Right ventricle myocardium superior (tissue), 1 donor: ENCODE measurements around the gene SGF29. TPM values are rescaled to one million over a fixed set of nuclear protein-coding genes. Genes with fewer than 3 reads are reported as not detected.
"Not testable (repeated sequence)": the region's sequence is repeated elsewhere in the genome, so short reads cannot be mapped to it uniquely, and the experiment has no call there.

Experiments used
- ATAC-seq: fragments of 200-7000 bp; cut with Tn5 transposase; one replicate; pipeline ENCODE4 v1.9.1; 2020; ENCODE audit warnings: mild to moderate bottlenecking; ENCODE audit not compliant: poor library complexity
- DNase-seq: peaks from one replicate; pipeline ENCODE4 v3.0.0-alpha.2; 2020
- intact Hi-C: fragments of 100-400 bp; cut with DNase I; formaldehyde crosslinking; loops from one replicate; pipeline ENCODE4 v1.11.2; 2022
- total RNA-seq: library from RNA; stranded (reverse); fragmentation: NEBNext Ultra II Directional; extraction: Animal tissue kit (Norgen Biotek cat#: 25700); gene quantifications from one replicate; pipeline ENCODE4 v1.2.1, GENCODE V29; 2021
- donor health status: DM: no; HTN: yes; CAD: no; lungs with severe emphysema.

The SGF29 gene
- total RNA-seq, 1 donor from 2014 or later = 13.2 TPM

DNA sequence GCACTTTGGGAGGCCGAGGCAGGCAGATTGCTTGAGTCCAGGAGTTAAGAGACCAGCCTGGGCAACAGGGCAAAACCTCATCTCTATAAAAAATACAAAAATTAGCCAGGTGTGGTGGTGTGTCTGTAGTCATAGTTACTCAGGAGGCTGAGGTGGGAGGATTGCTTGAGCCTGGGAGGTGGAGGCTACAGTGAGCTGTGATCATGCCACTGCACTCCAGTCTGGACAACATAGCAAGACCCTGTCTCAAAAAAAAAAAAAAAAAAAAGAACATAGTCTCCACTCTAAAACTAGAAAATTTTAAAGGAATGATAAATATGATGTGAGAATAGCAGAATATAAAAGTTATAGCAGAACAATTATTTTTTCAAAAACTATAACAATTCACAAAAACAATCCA lies 66.6 kb downstream of the SGF29 start:
- ATAC-seq, intact Hi-C loops, DNase-seq: not testable (repeated sequence)

DNA sequence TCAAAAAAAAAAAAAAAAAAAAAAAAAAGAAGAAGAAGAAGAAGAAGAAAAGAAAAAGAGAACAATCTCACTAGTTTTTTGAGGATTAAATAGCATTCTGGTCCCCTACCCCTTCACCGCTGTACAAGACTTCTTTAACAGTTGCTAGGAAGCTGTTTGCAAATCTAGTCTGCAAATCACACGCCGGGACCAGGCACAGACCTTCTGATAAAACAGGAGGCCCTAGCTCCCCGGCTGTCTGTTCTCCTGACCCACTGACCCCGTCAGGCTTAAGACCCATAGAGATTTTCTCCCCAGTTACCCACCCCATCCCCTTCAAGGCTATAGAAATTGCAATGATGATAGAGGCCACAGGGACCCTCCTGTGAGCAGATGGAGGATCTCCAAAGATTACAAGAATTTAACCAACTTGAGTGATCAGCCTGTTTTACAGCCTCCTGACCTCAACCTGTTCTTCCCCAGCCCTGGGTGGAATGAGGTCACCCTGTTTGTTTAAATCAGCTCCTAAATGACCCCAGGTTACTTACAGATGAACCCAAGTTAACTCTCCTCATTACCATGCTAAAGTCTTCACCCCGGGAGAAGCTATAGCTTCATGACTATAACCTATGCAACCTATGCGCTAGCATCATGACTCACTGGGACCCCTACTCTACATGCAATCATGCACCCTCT lies 67.9 kb downstream of the SGF29 start:
- DNase-seq (no peak), ATAC-seq (no peak)
- intact Hi-C loops = no loop called here

GRCh38 chr16:28622532-28623171 lies 68.9 kb downstream of the SGF29 start:
- intact Hi-C loops, DNase-seq: not testable (repeated sequence)
- ATAC-seq = peak; percentile 46

DNA sequence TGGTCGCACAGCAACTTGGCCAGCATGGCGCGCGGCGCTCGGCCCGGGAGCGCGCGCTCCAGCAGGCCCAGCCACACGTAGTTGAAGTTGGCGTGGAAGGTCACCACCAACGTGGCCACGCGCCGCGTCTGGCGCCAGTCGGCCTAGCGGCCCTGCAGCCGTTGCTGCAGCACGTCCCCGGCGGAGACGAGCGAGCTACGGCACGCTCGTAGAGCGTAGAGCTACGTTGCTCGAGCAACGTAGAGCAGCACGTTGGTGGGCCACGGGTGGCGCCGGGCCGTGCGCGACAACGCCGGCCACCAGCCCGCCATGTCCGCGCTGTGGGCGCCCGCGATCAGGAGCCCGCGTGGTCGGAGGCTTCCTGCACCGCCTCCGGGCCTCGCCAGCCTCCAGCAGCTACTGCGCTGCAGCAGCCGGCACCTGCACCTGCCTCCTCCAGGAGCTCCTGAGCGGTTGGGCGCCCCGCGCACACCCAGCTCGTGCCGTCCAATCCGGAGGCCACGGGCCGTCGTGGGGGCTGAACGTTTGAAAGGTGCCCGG lies 69.5 kb downstream of the SGF29 start:
- intact Hi-C loops = no loop called here
- ATAC-seq (peak; percentile 89), DNase-seq (peak; percentile 59)

DNA sequence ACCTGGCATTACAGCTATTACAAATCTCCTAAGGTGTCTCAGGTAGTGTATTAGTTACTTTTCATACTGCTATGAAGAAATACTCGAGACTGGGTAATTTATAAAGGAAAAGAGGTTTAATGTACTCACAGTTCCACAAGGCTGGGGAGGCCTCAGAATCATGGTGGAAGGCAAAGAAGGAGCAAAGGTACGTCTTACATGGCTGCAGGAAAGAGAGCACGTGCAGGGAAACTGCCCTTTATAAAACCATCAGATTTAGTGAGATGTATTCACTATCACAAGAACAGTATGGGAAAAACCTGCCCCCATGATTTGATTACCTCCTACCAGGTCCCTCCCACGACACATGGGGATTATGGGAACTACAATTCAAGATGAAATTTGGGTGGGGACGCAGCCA lies 77.2 kb downstream of the SGF29 start:
- DNase-seq, ATAC-seq, intact Hi-C loops: not testable (repeated sequence)

DNA sequence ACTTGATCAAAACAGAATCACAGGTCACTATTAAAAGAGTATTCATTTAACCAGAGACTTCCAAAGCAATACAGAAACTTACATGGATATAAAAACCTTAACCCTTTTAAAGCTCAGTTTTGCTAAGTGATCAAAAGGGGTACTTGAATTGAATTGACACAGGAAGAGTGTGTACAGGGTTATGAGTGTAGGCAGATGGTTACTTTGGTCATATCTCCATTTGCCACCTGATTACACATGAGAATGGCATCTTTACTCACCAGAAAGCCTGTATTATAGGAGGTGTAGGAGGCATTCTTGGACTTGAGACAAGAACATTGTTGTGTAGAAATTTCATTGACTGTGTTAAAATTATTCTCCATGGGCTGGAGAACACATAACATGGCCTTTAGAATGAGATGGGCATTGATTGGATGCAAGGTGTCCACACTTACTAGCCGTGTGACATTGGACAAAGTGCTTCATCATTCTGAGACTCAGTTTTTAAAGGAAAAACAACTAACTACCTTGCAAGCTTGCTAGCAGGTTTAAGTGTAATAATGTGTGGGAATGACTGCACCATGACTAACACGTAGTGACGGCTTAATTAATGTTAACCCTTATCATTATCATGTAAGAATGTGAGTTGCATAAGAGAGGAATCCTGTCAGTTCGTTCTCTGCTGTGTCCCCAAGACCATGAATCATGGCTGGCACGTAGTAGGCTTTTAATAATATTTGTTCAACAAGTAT lies 82.5 kb downstream of the SGF29 start:
- ATAC-seq, DNase-seq, intact Hi-C loops: not testable (repeated sequence)

DNA sequence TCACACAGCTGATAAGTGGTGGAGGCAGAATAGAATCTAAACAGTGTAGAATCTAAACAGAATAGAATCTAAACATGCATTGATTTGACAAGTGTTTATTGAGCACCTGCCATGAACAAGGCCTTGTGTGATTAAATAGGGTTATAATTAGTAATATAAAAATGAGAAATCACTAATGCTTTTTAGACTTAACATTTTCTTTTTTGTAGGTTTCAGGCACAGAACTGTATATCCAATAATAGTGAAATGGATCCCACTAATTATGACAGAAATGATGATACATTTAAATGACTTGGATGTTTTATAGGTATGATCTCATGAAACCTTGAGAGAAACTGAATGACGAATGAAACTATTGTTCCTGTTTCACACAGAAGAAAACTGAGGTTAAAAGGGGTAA lies 84.0 kb downstream of the SGF29 start, which contains the start of gene NPIPB8:
Gene NPIPB8, plus strand, starts transcription at position 301 of the 400 bp plus-strand sequence. CDS start 296 bp downstream, outside the sequence.
- ATAC-seq, intact Hi-C loops: not testable (repeated sequence)

DNA sequence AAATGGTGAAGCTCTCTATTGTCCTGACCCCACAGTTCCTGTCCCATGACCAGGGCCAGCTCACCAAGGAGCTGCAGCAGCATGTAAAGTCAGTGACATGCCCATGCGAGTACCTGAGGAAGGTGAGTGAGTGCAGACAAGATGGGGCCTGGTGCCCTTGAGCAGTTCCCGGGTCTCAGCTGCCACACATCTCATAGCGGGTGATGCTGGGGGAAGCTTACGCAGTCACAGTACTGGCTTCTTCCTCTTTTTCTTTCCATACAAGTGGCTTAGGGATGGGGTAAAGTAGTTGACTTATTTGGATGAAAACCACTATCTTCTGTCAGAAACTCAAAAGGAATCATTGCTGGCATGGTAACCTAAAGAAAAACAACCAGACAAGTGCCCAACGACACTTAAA lies 84.6 kb downstream of the SGF29 start:
- intact Hi-C loops, DNase-seq, ATAC-seq: not testable (repeated sequence)

More for the DNA sequence above, 84.0 kb downstream of the SGF29 start, which contains the start of gene NPIPB8:
- not testable (repeated sequence) for DNase-seq

GRCh38 chr16:28639959-28640358 lies 86.2 kb downstream of the SGF29 start:
- DNase-seq, intact Hi-C loops, ATAC-seq: not testable (repeated sequence)

Other genes starting within 250 kb of the SGF29 start
- 0.48 TPM for gene NPIPB6, start 190.4 kb upstream of the SGF29 start, total RNA-seq
- gene EIF3CL, start 150.1 kb upstream of the SGF29 start, total RNA-seq = 24.7 TPM
- gene NPIPB7, start 81.6 kb upstream of the SGF29 start, total RNA-seq = not detected
- 11.5 TPM for gene CLN3, start 61.8 kb upstream of the SGF29 start, total RNA-seq
- gene APOBR, start 59.3 kb upstream of the SGF29 start, total RNA-seq = 0.48 TPM
- not detected for gene IL27, start 47.1 kb upstream of the SGF29 start, total RNA-seq
- gene NUPR1, start 14.9 kb upstream of the SGF29 start, total RNA-seq = 47.3 TPM
- gene SULT1A2, start 43.1 kb downstream of the SGF29 start, total RNA-seq = 1.0 TPM
- gene SULT1A1, start 56.1 kb downstream of the SGF29 start, total RNA-seq = 13.1 TPM
- gene NPIPB8, start 84.1 kb downstream of the SGF29 start, total RNA-seq = not detected
- gene EIF3C, start 157.5 kb downstream of the SGF29 start, total RNA-seq = 378 TPM
- 0.19 TPM for gene NPIPB9, start 197.9 kb downstream of the SGF29 start, total RNA-seq